ENCODE results near the gene HELQ.
"Not testable (repeated sequence)": the region's sequence is repeated elsewhere in the genome, so short reads cannot be mapped to it uniquely, and the experiment has no call there.

The HELQ gene

DNA sequence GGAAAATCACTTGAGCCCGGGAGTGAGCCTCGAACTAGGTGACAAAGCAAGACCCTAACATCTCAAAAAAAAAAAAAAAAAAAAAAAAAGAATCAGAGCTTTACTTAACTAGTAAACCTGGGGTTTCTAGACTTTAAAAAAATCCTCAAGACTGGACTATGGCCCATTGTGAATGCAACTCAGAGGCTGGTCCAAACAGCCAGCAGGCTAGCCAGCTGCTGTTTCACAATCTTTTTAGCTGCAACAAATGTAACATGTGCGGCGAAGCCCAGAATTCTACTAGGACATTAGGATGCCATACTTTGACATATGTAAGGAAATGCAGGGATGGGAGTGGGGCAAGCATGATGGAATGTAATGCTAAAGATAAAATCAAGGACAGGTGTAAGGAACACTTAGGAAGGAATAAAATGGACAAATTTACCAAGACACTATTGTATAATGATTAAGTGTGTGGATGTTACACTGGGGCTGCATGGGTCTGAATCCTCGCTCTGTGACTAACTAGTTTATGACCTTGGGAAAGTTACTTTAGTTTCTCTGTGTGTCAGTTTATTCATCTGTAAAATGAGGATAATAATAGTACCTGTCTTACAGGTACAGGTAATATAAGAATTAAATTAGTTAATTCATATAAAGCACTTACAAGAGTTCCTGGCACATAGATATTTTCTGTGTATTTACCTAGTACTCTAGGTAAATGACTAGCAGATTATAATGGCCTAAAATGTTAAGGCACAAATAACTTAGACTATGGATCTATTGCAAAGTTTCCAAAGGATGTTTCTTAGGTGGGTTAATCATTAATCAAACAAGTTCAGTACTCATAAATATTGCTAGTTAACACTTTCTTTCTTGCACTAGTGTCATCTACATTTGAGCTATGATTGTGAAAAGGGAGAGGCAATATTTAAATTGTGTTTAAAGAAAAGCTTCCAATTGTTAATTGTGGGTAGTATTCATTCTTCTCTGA is 49.5 kb downstream of the HELQ start:
- H3K9me2 ChIP-seq (replicated peaks; ENCODE audit: control insufficient read depth, low read length) = no peaks in the 10 kb centered on the region
- H3F3A ChIP-seq (ENCODE audit: control insufficient read depth, insufficient read depth) = 0 out of 2 replicates have a peak, but pooled peaks cover 2% of the 10 kb centered on the region
- no peak overlapping the region for H3K27ac ChIP-seq (ENCODE audit: low read depth, low read length)
- H3K4me1 ChIP-seq (ENCODE audit: control insufficient read depth, low read length) = no peaks in the 10 kb centered on the region
- H3K27me3 ChIP-seq (ENCODE audit: control insufficient read depth, low read length) = no peaks in the 10 kb centered on the region
- H3K9me3 ChIP-seq (ENCODE audit: control insufficient read depth, insufficient read depth, low read length) = no peaks in the 10 kb centered on the region
- no peak overlapping the region for H3K4me3 ChIP-seq (ENCODE audit: low read length)
- H3K79me2 ChIP-seq (ENCODE audit: control insufficient read depth, low read length) = no peaks in the 10 kb centered on the region
- peaks cover 24% of the 10 kb centered on the region for H3K36me3 ChIP-seq (ENCODE audit: control insufficient read depth, low read length)
- no peak overlapping the region for H3K4me2 ChIP-seq (ENCODE audit: low read length)
- H4K20me1 ChIP-seq (ENCODE audit: control insufficient read depth, insufficient read depth, low read depth, low read length) = no peaks in the 10 kb centered on the region
- TF ChIP-seq CTCF (IDR thresholded peaks at IDR 0.05; ENCODE audit: low read depth, low read length, poor library complexity, severe bottlenecking) = no peak
- no peak for TF ChIP-seq EZH2phosphoT487 (IDR thresholded peaks at IDR 0.05; ENCODE audit: borderline replicate concordance, low read length)

DNA sequence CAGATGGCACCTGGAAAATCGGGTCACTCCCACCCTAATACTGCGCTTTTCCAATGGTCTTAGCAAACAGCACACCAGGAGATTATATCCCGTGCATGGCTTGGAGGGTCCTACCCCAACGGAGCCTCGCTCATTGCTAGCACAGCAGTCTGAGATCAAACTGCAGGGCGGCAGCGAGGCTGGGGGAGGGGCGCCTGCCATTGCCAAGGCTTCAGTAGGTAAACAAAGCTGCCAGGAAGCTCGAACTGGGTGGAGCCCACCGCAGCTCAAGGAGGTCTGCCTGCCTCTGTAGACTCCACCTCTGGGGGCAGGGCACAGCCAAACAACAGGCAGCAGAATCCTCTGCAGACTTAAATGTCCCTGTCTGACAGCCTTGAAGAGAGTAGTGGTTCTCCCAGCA is 57.5 kb downstream of the HELQ start:
- not testable (repeated sequence) for H3K4me3 ChIP-seq (ENCODE audit: low read length); H4K20me1 ChIP-seq (ENCODE audit: control insufficient read depth, insufficient read depth, low read depth, low read length); H3K27ac ChIP-seq (ENCODE audit: low read depth, low read length); H3F3A ChIP-seq (ENCODE audit: control insufficient read depth, insufficient read depth); H3K9me3 ChIP-seq (ENCODE audit: control insufficient read depth, insufficient read depth, low read length); H3K4me1 ChIP-seq (ENCODE audit: control insufficient read depth, low read length); H3K4me2 ChIP-seq (ENCODE audit: low read length); H3K27me3 ChIP-seq (ENCODE audit: control insufficient read depth, low read length); H3K36me3 ChIP-seq (ENCODE audit: control insufficient read depth, low read length); H3K9me2 ChIP-seq (replicated peaks; ENCODE audit: control insufficient read depth, low read length); H3K79me2 ChIP-seq (ENCODE audit: control insufficient read depth, low read length)

GRCh38 chr4:83393908-83394307 is 61.7 kb downstream of the HELQ start:
- no peaks in the 10 kb centered on the region for H3K9me2 ChIP-seq (replicated peaks; ENCODE audit: control insufficient read depth, low read length)
- H3K27ac ChIP-seq (ENCODE audit: low read depth, low read length) = no peak overlapping the region
- no peaks in the 10 kb centered on the region for H3F3A ChIP-seq (ENCODE audit: control insufficient read depth, insufficient read depth)
- no peaks in the 10 kb centered on the region for H3K4me1 ChIP-seq (ENCODE audit: control insufficient read depth, low read length)
- no peak overlapping the region for H3K4me2 ChIP-seq (ENCODE audit: low read length)
- TF ChIP-seq CTCF (IDR thresholded peaks at IDR 0.05; ENCODE audit: low read depth, low read length, poor library complexity, severe bottlenecking) = no peak
- TF ChIP-seq EZH2phosphoT487 (IDR thresholded peaks at IDR 0.05; ENCODE audit: borderline replicate concordance, low read length) = no peak
- H3K4me3 ChIP-seq (ENCODE audit: low read length) = no peak overlapping the region
- no peaks in the 10 kb centered on the region for H4K20me1 ChIP-seq (ENCODE audit: control insufficient read depth, insufficient read depth, low read depth, low read length)
- no peaks in the 10 kb centered on the region for H3K36me3 ChIP-seq (ENCODE audit: control insufficient read depth, low read length)
- H3K9me3 ChIP-seq (ENCODE audit: control insufficient read depth, insufficient read depth, low read length) = no peaks in the 10 kb centered on the region
- H3K79me2 ChIP-seq (ENCODE audit: control insufficient read depth, low read length) = no peaks in the 10 kb centered on the region
- H3K27me3 ChIP-seq (ENCODE audit: control insufficient read depth, low read length) = no peaks in the 10 kb centered on the region

DNA sequence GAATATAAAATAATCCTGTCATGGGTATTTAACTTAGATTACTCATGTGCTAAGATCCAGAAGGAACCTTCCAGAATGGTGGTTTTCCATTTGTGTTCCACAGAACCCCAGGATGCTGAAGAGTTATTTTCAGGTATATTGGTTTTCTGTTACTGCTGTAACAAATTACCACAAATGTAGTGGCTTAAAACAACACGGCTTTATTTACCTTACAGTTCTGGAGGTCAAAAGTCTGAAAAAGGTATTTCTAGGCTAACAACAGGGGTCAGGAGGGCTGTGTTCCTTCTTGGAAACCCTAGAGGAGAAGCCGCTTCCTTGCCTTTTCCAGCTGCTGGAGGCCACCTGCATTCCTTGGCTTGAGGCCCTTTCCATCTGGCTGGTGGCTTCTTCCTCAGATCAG is 63.1 kb downstream of the HELQ start:
- no peaks in the 10 kb centered on the region for H4K20me1 ChIP-seq (ENCODE audit: control insufficient read depth, insufficient read depth, low read depth, low read length)
- no peaks in the 10 kb centered on the region for H3K79me2 ChIP-seq (ENCODE audit: control insufficient read depth, low read length)
- no peaks in the 10 kb centered on the region for H3K9me3 ChIP-seq (ENCODE audit: control insufficient read depth, insufficient read depth, low read length)
- TF ChIP-seq EZH2phosphoT487 (IDR thresholded peaks at IDR 0.05; ENCODE audit: borderline replicate concordance, low read length) = no peak
- no peak for TF ChIP-seq CTCF (IDR thresholded peaks at IDR 0.05; ENCODE audit: low read depth, low read length, poor library complexity, severe bottlenecking)
- H3F3A ChIP-seq (ENCODE audit: control insufficient read depth, insufficient read depth) = no peaks in the 10 kb centered on the region
- H3K4me2 ChIP-seq (ENCODE audit: low read length) = no peak overlapping the region
- no peak overlapping the region for H3K4me3 ChIP-seq (ENCODE audit: low read length)
- no peaks in the 10 kb centered on the region for H3K27me3 ChIP-seq (ENCODE audit: control insufficient read depth, low read length)
- H3K36me3 ChIP-seq (ENCODE audit: control insufficient read depth, low read length) = no peaks in the 10 kb centered on the region
- H3K27ac ChIP-seq (ENCODE audit: low read depth, low read length) = no peak overlapping the region
- no peaks in the 10 kb centered on the region for H3K9me2 ChIP-seq (replicated peaks; ENCODE audit: control insufficient read depth, low read length)
- 0 out of 2 replicates have a peak, but pooled peaks cover 3% of the 10 kb centered on the region for H3K4me1 ChIP-seq (ENCODE audit: control insufficient read depth, low read length)
